GM21367 (cell line): ENCODE measurements around the gene TMEM154.

Experiments
- ATAC-seq: cut with Tn5 transposase; IDR thresholded peaks from one replicate; pipeline ENCODE4 v1.9.1; 2021; ENCODE audit not compliant: unreplicated experiment

TMEM154 gene

GRCh38 chr4:152571296-152571695 is 108.5 kb downstream of the TMEM154 start:
- ATAC-seq, result no peak
